ENCODE measurements around the gene PPP1R3G.

PPP1R3G gene

DNA sequence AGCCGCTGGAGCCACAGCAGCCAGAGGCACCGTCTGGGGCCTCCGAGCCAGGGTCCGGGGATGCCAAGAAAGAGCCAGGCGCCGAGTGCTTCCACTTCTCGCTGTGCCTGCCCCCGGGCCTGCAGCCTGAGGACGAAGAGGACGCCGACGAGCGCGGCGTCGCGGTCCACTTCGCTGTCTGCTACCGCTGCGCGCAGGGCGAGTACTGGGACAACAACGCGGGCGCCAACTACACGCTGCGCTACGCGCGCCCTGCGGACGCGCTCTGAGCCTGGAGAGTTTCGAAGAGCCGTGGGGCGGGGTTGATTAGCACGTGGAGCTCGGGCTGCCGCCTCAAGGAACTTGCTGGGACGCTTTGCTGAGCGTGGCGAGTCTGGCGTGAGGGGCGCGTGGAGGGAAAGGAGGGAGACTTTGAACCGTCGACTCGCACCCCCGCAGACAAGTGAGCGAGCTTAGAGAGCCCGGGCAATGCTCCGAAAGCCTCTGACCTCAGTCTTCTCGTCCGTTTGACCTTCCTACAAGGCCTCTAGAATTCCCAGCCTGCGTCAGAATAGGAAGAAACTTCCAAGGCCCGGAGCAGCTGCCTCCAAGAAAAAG is 1.3 kb downstream of the PPP1R3G start:
- TF ChIP-seq, protein P1, sequence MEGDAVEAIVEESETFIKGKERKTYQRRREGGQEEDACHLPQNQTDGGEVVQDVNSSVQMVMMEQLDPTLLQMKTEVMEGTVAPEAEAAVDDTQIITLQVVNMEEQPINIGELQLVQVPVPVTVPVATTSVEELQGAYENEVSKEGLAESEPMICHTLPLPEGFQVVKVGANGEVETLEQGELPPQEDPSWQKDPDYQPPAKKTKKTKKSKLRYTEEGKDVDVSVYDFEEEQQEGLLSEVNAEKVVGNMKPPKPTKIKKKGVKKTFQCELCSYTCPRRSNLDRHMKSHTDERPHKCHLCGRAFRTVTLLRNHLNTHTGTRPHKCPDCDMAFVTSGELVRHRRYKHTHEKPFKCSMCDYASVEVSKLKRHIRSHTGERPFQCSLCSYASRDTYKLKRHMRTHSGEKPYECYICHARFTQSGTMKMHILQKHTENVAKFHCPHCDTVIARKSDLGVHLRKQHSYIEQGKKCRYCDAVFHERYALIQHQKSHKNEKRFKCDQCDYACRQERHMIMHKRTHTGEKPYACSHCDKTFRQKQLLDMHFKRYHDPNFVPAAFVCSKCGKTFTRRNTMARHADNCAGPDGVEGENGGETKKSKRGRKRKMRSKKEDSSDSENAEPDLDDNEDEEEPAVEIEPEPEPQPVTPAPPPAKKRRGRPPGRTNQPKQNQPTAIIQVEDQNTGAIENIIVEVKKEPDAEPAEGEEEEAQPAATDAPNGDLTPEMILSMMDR (IDR thresholded peaks at IDR 0.05; ENCODE audit: insufficient read depth, low read length, missing control alignments) = peak; percentile 8
- CTCF ChIA-PET = interaction anchor here (1.3 to 1.5 kb wide), 4 partner anchors 9 to 57 kb away, joined by 3 to 4 read pairs (median 3); no protein-coding TSS in a partner anchor
- POLR2A ChIA-PET = interaction anchor here (1.3 kb wide), 1 partner anchor 144 kb away, joined by 3 read pairs; no protein-coding TSS in a partner anchor
- H3K4me3 ChIP-seq (ENCODE audit: low read depth, low read length) = peak overlapping the region; percentile 44
- no peak for DNase-seq (ENCODE audit: low read depth, low spot score)

DNA sequence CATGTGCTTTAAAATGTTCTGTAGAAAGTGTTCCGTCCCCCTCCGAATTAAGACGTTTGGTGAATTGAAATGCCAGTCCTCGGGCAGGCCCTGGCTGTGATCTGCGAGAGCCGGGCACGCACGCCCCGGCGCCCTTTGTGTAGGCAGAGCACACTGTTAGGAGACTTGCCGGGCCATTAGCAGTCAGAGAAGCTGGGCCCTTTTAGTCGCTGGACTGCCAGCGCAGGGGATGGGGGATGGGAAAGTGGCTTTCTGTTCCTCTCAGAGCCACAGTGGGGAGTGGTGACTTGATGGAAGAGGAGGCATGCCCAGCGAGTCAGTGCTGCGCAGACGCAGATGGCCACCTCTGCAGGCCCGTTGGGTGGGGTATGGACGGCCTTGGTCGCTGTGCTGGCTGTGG is 2.2 kb downstream of the PPP1R3G start:
- no peak overlapping the region for H3K4me3 ChIP-seq (ENCODE audit: low read depth, low read length)
- CTCF ChIA-PET = interaction anchor here (1.1 kb wide), 1 partner anchor 56 kb away, joined by 3 read pairs; no protein-coding TSS in a partner anchor
- TF ChIP-seq, protein P1 (IDR thresholded peaks at IDR 0.05; ENCODE audit: insufficient read depth, low read length, missing control alignments) = no peak
- POLR2A ChIA-PET = no interaction called here
- DNase-seq (ENCODE audit: low read depth, low spot score) = no peak

DNA sequence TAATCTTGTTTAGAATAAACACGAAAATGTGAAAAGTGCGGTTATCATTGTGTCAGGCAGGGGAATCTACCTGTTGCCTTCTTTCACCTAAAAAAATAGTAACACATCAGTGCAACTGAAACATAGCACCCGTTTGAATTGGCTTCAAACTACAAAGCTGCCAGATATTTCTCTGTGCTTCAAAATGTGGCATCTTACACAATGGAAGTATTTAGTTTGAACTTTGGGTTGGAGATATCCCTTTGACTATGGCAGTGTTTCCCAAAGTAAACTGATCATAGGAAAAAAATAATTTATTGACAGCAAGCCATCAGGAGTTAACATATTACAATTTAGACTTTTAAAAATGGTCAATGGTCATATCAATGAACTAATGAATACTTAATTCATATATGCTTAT is 3.6 kb downstream of the PPP1R3G start:
- H3K4me3 ChIP-seq (ENCODE audit: low read depth, low read length) = no peak overlapping the region
- DNase-seq (ENCODE audit: low read depth, low spot score) = no peak
- ChIA-PET CTCF (interaction anchor here (1.1 kb wide), 1 partner anchor 58 kb away, joined by 3 read pairs; no protein-coding TSS in a partner anchor), POLR2A (no interaction called here)
- TF ChIP-seq, protein P1 (IDR thresholded peaks at IDR 0.05; ENCODE audit: insufficient read depth, low read length, missing control alignments) = no peak

DNA sequence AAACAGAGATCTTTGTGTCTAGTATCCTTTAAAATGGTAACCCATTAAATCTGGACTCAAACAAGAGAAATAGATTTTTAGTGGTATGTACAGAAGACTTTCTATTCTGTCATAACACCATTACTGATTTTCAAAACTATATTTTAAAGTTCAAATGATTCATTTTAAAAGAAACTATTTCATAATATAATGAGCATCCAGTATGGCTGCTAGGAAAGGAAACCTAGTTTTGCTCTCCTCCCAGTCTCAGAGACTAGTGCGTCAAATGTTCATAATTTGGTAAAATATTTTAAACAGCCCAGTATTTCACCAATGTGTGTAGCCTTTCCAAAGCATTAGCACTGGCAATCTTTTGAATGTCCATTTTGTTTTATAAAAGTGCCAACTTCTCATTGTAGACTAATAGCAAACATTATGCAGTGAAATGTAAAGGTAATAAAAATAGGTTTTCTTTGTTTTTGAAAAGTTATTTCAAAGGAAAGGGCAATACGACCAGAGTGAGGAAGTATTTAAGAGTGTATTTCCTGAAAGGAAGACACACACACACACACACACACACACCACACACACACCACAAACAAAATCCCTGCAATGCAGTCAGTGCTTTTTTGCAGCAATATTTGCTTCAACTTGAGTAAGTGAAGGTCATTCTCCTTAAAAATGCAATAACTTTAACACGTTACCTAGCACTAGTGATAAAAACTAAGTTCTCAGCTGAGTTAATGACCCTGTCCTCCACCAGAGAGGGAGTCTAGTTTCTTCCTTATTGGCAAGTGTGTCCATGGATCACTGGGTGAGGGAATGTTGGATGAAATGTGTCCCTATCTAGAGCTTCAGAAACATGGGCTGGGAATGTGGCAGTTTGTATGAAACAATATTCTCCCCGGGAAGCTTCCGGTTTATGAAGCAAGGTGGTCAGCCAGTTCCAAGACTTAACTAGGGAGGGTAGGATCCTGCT is 4.6 kb downstream of the PPP1R3G start:
- H3K4me3 ChIP-seq (ENCODE audit: low read depth, low read length) = no peak overlapping the region
- ChIA-PET POLR2A (interaction anchor here (0.7 kb wide), 1 partner anchor 38 kb away, joined by 3 read pairs; no protein-coding TSS in a partner anchor), CTCF (interaction anchor here (0.7 kb wide), 1 partner anchor 7 kb away, joined by 3 read pairs; no protein-coding TSS in a partner anchor)
- no peak for DNase-seq (ENCODE audit: low read depth, low spot score)
- TF ChIP-seq, protein P1 (IDR thresholded peaks at IDR 0.05; ENCODE audit: insufficient read depth, low read length, missing control alignments) = no peak

DNA sequence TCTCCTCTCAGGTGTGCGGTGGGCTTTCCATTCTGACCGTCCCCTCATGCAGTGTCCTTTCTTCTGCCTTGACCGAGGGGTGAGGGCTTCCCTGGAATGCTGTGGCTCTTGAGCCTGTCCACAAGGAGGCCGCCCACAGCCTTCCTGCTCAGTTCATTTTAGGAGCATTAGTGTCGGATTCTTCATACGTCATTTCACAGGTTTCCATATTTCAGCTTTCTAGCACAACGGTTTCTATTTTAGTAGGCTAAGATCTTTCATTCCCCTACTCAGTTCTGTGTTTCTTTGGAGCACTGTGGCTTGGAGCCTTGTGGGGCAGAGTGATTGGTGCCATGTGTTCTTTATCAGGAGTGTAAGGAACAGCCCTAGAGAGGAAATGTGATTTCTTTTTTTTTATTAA is 5.5 kb downstream of the PPP1R3G start:
- TF ChIP-seq, protein P1 (IDR thresholded peaks at IDR 0.05; ENCODE audit: insufficient read depth, low read length, missing control alignments) = no peak
- ChIA-PET POLR2A (no interaction called here), CTCF (interaction anchor here (0.7 kb wide), 1 partner anchor 8 kb away, joined by 3 read pairs; no protein-coding TSS in a partner anchor)
- no peak for DNase-seq (ENCODE audit: low read depth, low spot score)
- no peak overlapping the region for H3K4me3 ChIP-seq (ENCODE audit: low read depth, low read length)
